Thoracic aorta (tissue), 2 donors: ENCODE results near the gene SCUBE1. TPM values are rescaled to one million over a fixed set of nuclear protein-coding genes. Genes with fewer than 3 reads are reported as not detected.
A peak's percentile ranks its signal among the peaks of the same experiment; 100 is the strongest.

Source experiments
- ATAC-seq: fragments of 150-250 bp; one replicate; pipeline ENCODE4 v1.8.0; 2017; ENCODE audit warnings: low read depth; ENCODE audit not compliant: insufficient number of reproducible peaks, low FRiP score
- DNase-seq: peaks from one replicate; pipeline ENCODE4 v3.0.0-alpha.2; 2020; ENCODE audit warnings: low spot score
- H3K27ac ChIP-seq, 2 donors: fragments of 200-600 bp; sonication (generic); 1 replicate in 1 of 2; 2 replicates in 1 of 2; pipeline ENCODE4 v1.5.1; 2016; ENCODE audit warnings: mild to moderate bottlenecking in 2 of 2, moderate library complexity in 2 of 2
- H3K27me3 ChIP-seq: fragments of 200-600 bp; sonication (generic); replicated peaks from 2 replicates; pipeline ENCODE4 v1.6.0; 2016; ENCODE audit warnings: mild to moderate bottlenecking; ENCODE audit not compliant: insufficient read depth
- H3K36me3 ChIP-seq: fragments of 200-600 bp; sonication (generic); one replicate; pipeline ENCODE4 v1.5.1; 2016
- H3K4me1 ChIP-seq, 2 donors: fragments of 200-600 bp; sonication (generic); 1 replicate in 1 of 2; 2 replicates in 1 of 2; pipeline versions ENCODE4 v1.5.1 to v1.6.0; 2016; ENCODE audit warnings: low read depth in 2 of 2, mild to moderate bottlenecking in 1 of 2; ENCODE audit not compliant: control insufficient read depth in 1 of 2
- H3K4me3 ChIP-seq: fragments of 200-600 bp; sonication (generic); 2 replicates; pipeline ENCODE4 v1.5.1; 2016; ENCODE audit warnings: mild to moderate bottlenecking
- H3K9me3 ChIP-seq: fragments of 200-600 bp; sonication (generic); 2 replicates; pipeline ENCODE4 v1.5.1; 2016
- total RNA-seq, 2 donors: library from RNA; depleted of rRNA; stranded (reverse); fragments of >200 nt; gene quantifications; one replicate each; pipeline versions ENCODE4 v1.1.0 to v1.2.3, GENCODE V29; 2016
- TF ChIP-seq, protein P1 (sequence below): fragments of 200-600 bp; sonication (generic); IDR thresholded peaks from one replicate; pipeline ENCODE4 v1.5.1; 2019; ENCODE audit warnings: antibody characterized with exemption

The SCUBE1 gene
- total RNA-seq, 2 donors from 2014 or later, result 6.0 to 25.0 TPM

DNA sequence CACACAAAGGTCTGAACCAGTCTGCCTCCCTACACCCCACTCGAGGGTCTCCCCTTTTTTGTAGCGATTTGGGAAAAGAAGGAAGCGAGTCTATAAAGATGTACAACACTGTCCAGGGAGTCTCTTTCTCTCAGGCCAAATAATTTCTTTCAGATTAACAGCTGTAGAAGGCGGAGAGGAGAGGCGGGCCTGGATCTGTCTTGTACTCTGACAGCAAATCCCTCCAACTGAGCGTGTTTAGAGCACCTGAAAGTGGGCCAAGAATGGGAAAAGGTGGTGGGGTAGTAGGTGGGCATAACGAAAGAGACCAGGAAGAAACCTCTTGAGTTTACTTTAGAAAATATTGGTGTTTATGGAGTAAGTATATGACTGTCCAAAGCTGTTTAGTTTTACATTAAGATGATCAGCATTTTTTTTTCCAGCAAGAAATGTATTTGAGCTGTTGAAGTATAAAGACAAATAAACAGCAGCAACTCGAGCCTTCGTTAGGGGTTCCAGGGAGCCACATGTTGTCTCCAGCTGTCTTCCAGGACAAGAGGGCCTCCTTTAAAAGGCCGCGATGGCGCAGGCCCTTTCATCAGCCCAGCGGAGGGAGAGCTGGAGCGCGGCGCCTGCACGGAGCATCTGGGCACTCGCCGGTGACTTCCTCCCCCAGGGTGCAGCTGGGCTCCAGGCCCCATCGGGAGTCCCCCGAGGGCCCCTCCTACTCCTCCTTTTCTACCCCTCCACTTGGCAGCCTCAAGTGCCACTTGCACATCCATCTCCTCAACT, 34.9 kb downstream of the SCUBE1 start:
- Histone ChIP-seq H3K4me1 (peaks cover 4 to 37% of the 10 kb centered on the region in 2 donors), H3K27ac (no peak overlapping the region), H3K4me3 (no peak overlapping the region), H3K9me3 (no peaks in the 10 kb centered on the region), H3K27me3 (no peaks in the 10 kb centered on the region), H3K36me3 (no peaks in the 10 kb centered on the region)
- DNase-seq (no peak), ATAC-seq (no peak)
- TF ChIP-seq, protein P1, sequence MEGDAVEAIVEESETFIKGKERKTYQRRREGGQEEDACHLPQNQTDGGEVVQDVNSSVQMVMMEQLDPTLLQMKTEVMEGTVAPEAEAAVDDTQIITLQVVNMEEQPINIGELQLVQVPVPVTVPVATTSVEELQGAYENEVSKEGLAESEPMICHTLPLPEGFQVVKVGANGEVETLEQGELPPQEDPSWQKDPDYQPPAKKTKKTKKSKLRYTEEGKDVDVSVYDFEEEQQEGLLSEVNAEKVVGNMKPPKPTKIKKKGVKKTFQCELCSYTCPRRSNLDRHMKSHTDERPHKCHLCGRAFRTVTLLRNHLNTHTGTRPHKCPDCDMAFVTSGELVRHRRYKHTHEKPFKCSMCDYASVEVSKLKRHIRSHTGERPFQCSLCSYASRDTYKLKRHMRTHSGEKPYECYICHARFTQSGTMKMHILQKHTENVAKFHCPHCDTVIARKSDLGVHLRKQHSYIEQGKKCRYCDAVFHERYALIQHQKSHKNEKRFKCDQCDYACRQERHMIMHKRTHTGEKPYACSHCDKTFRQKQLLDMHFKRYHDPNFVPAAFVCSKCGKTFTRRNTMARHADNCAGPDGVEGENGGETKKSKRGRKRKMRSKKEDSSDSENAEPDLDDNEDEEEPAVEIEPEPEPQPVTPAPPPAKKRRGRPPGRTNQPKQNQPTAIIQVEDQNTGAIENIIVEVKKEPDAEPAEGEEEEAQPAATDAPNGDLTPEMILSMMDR, result no peak

DNA sequence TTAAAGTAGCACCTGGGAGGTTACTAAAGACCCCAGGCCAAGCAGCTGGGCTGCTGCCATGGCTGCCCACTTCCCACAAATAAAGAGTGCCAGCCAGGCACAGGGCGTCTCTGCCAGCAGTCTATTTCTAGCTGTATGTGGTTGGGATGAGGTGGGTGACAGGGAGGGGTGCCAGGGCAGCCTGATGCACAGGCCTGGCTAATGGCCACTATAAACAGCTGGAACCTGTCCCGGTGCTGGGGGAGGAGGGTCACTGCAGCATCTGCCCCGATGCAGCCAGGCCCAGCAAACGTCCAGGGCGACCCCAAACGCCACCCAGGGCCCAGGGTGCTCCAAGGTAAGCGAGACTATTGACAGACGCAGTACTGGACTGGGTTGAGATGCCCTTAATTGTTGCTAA, 37.4 kb downstream of the SCUBE1 start:
- Histone ChIP-seq H3K4me3 (no peak overlapping the region), H3K27ac (peak overlapping the region in 1 of 2 donors; percentile 67)

DNA sequence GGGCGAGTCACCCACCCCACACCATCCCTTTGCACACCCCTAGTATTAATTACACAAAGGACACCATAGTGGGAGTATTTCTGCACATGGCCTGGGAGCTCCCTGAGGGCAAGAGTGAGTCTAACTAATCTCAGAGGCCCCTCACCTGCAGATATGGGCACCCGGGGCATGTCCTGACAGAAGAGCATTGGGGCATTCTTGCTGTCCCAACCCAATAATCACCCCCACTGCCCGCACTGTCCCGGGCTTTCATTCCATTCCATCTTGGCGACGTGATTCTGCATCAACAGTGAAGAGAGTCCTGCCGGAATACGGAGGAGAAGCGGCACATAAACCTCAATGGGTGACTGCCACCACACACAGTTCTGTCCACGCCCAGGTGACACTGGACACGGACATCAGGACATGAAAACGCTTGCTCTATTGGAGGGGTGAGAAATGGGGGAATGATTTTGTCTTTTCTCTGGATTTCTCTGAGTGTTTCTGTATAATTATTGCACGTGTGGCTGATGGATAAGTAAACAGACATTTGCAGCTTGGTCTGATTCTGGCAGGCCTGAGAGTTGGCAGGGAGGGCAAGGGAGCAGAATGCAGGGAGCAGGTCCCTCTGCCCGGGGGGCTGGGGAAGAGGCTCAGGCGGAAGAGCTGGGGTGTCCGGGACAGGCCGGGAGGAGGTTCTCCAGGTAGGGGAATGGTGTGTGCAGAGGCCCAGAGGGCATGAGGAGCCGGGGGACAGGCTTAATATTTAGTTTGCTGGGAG, 38.2 kb downstream of the SCUBE1 start:
- Histone ChIP-seq H3K27ac (peak overlapping the region in 1 of 2 donors; percentile 67), H3K27me3 (no peaks in the 10 kb centered on the region), H3K9me3 (no peaks in the 10 kb centered on the region), H3K4me3 (no peak overlapping the region), H3K36me3 (no peaks in the 10 kb centered on the region), H3K4me1 (peaks cover 9 to 60% of the 10 kb centered on the region in 2 donors)
- TF ChIP-seq, protein P1, result no peak
- DNase-seq (no peak), ATAC-seq (no peak)

More for the DNA sequence above, 37.4 kb downstream of the SCUBE1 start:
- Histone ChIP-seq H3K9me3 (no peaks in the 10 kb centered on the region), H3K27me3 (no peaks in the 10 kb centered on the region), H3K4me1 (peaks cover 9 to 52% of the 10 kb centered on the region in 2 donors), H3K36me3 (no peaks in the 10 kb centered on the region)
- no peak for DNase-seq
- TF ChIP-seq, protein P1, result no peak
- ATAC-seq, result no peak

DNA sequence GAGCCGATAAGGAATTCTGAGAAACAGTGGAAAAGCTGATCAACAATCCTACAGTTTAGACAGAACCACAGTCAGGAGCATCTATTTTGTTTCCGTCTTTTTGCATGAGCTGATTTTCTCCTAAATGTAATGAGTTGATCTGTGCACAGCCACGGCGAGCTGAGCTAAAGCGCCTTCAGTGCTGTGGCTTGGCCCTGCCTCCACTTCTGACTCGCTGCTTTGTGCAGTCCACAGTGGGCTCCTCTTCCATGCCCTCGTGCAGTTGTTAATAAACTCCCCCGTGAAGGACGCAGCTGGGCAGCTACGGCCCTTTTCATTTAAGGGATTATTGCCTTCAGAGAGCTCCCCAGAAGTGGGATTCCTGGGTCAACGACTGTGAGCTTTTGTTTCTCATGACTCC, 39.4 kb downstream of the SCUBE1 start:
- TF ChIP-seq, protein P1, result no peak
- Histone ChIP-seq H3K27ac (no peak overlapping the region), H3K4me1 (peaks cover 9 to 68% of the 10 kb centered on the region in 2 donors), H3K4me3 (no peak overlapping the region), H3K36me3 (no peaks in the 10 kb centered on the region), H3K27me3 (no peaks in the 10 kb centered on the region), H3K9me3 (no peaks in the 10 kb centered on the region)
- no peak for DNase-seq
- no peak for ATAC-seq

DNA sequence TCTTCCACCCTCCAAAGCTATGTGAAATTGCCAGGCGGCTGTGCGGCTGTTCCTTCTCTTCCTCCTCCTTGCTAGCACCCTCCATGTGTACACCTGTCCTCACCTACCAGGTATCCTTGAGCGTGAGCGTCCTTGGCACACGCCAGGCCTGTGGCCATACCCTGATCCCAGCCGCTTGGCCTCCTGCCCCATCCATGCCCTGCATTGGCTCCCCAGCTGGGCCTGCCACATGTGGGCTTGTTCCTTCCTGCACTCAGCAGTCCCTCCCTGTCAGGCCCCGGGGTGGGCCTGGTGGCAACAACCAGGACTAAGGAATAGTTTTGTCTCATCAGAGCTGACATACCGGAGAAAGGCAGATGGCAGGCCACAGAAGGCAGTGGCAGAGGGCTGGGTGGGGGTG, 40.0 kb downstream of the SCUBE1 start:
- Histone ChIP-seq H3K9me3 (no peaks in the 10 kb centered on the region), H3K36me3 (no peaks in the 10 kb centered on the region), H3K27ac (no peak overlapping the region), H3K4me1 (peaks cover 9 to 74% of the 10 kb centered on the region in 2 donors), H3K4me3 (no peak overlapping the region), H3K27me3 (no peaks in the 10 kb centered on the region)
- TF ChIP-seq, protein P1, result no peak
- DNase-seq (no peak), ATAC-seq (no peak)
